GM12801 (cell line): ENCODE data around the gene CEACAM1.

ENCODE experiments used
- CTCF ChIP-seq: IDR thresholded peaks from one replicate; pipeline ENCODE4 v1.5.1; 2011; ENCODE audit warnings: control low read depth; ENCODE audit not compliant: insufficient read length; ENCODE audit errors: extremely low read depth

CEACAM1 gene

GRCh38 chr19:42528354-42529247, at the start of gene CEACAM1:
CEACAM1 (minus strand) TSS chr19:42528481; CDS start chr19:42528374, 107 bp downstream.
- no peak for TF ChIP-seq CTCF

GRCh38 chr19:42577016-42577415, 48.7 kb upstream of the CEACAM1 start:
- TF ChIP-seq CTCF, result no peak

GRCh38 chr19:42576241-42576640, 48.0 kb upstream of the CEACAM1 start:
- no peak for TF ChIP-seq CTCF

GRCh38 chr19:42573642-42574041, 45.4 kb upstream of the CEACAM1 start:
- TF ChIP-seq CTCF, result no peak

GRCh38 chr19:42571116-42571515, 42.8 kb upstream of the CEACAM1 start:
- no peak for TF ChIP-seq CTCF

- TF ChIP-seq CTCF, result no peak
Measured at GRCh38 chr19:42569193-42569592, 40.9 kb upstream of the CEACAM1 start.

GRCh38 chr19:42568006-42568405, 39.7 kb upstream of the CEACAM1 start:
- no peak for TF ChIP-seq CTCF
